HG03064 (cell line): ENCODE measurements around the gene PCDH11X.
A peak's percentile ranks its signal among the peaks of the same experiment; 100 is the strongest.
"Not testable (repeated sequence)": the region's sequence is repeated elsewhere in the genome, so short reads cannot be mapped to it uniquely, and the experiment has no call there.

ENCODE experiments used
- ATAC-seq: cut with Tn5 transposase; IDR thresholded peaks from one replicate; pipeline ENCODE4 v1.9.1; 2021; ENCODE audit warnings: low read depth; ENCODE audit not compliant: unreplicated experiment

Gene PCDH11X, protein sequence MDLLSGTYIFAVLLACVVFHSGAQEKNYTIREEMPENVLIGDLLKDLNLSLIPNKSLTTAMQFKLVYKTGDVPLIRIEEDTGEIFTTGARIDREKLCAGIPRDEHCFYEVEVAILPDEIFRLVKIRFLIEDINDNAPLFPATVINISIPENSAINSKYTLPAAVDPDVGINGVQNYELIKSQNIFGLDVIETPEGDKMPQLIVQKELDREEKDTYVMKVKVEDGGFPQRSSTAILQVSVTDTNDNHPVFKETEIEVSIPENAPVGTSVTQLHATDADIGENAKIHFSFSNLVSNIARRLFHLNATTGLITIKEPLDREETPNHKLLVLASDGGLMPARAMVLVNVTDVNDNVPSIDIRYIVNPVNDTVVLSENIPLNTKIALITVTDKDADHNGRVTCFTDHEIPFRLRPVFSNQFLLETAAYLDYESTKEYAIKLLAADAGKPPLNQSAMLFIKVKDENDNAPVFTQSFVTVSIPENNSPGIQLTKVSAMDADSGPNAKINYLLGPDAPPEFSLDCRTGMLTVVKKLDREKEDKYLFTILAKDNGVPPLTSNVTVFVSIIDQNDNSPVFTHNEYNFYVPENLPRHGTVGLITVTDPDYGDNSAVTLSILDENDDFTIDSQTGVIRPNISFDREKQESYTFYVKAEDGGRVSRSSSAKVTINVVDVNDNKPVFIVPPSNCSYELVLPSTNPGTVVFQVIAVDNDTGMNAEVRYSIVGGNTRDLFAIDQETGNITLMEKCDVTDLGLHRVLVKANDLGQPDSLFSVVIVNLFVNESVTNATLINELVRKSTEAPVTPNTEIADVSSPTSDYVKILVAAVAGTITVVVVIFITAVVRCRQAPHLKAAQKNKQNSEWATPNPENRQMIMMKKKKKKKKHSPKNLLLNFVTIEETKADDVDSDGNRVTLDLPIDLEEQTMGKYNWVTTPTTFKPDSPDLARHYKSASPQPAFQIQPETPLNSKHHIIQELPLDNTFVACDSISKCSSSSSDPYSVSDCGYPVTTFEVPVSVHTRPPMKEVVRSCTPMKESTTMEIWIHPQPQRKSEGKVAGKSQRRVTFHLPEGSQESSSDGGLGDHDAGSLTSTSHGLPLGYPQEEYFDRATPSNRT (N-terminal part only)

DNA sequence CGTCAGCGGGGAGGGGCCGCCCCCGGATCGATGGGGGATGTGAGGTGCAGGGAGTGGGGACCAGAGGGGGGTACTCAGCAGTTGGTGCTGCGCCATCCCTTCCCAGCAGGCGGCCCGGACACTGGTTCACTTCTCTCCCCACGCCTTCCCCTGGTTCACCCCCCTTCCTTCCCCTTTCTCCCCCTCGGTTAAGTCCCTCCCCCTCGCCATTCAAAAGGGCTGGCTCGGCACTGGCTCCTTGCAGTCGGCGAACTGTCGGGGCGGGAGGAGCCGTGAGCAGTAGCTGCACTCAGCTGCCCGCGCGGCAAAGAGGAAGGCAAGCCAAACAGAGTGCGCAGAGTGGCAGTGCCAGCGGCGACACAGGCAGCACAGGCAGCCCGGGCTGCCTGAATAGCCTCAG is at the start of gene PCDH11X:
PCDH11X (plus strand) TSS at position 241 of the 400 bp plus-strand sequence. CDS start 56,130 bp downstream, outside the sequence.
- ATAC-seq, result not testable (repeated sequence)

DNA sequence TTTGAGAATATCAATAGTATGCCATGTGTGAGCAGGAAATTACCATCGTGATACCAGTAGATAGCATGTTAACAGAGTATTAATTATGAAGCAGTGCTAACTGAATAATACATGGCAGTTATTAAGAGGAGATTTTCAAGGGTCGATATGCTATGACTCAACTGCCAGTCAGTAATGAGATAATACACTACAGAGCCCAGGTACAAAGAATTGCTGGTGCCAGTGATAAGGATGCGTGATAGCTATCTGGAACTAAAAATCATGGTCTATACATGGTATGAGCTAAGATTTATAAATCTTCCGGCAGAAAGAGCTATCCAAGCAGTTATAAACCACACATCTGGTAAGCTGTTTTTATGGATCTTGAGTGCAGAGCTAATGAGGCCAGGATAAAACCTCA is 31.7 kb upstream of the PCDH11X start:
- ATAC-seq, result not testable (repeated sequence)

DNA sequence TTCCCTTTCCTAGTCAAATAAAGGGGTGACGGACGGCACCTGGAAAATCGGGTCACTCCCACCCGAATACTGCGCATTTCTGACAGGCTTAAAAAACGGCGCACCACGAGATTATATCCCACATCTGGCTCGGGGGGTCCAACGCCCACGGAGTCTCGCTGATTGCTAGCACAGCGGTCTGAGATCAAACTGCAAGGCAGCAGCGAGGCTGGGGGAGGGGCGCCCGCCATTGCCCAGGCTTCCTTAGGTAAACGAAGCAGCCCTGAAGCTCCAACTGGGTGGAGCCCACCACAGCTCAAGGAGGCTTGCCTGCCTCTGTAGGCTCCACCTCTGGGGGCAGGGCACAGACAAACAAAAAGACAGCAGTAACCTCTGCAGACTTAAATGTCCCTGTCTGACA is 26.2 kb upstream of the PCDH11X start:
- ATAC-seq, result not testable (repeated sequence)

DNA sequence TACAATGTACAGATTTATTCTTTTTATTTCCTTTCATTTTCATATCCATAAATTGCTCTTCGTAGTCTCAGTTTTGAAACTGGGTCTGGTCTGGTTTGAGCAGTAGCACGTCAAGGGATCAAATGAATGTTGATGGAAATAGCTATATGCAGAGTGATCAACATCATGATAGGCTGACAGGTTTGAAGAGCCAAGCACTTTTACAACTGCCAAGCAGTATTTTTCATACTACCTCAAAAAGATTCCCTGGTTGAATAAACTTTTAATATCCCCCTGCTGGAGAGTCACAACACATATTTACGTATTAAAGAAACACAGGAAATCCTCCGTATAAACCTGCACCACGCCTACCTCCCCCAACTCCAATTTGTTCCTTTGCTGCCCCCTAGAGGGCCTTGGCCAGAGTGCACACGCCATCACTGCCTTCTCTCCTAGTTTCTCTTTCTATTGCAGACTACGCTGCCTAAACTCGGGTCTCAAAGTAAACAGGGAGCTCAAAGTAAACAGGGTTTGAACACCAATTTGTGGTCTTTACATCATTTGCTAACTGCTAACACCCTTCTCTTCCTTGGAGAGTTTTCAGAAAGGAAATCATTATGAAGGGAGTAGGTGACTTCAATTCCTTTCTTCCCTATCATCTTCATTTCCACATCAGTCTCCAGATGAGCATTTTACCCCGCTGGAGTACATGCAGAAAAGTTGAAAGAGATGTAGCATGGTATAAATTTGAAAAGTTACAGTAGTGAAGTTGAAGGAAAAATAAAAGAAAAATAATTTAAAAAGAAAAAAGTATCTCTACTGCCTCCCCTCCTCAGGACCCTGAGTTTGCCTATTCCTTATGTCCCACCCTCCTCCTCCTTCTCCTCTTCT is 8.3 kb upstream of the PCDH11X start:
- peak; percentile 96 for ATAC-seq

DNA sequence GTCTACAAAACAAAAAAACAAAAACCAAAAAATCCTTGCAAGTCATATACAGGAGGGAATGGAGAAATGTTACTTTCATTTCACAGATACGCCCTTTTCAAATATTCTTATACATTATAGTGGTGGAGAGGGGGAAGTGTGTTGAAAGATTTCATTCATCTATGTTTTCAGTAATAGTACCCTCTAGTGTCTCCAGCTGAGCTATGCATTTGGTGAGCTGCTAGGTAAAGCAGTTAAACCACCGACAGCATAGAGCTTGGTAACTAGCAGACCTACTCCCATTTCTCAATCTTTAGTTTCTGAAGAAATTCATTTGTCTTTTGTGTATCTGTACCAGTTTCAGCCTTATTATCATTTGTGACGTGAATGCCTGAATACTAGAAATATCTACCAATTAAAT is 5.2 kb upstream of the PCDH11X start:
- not testable (repeated sequence) for ATAC-seq

DNA sequence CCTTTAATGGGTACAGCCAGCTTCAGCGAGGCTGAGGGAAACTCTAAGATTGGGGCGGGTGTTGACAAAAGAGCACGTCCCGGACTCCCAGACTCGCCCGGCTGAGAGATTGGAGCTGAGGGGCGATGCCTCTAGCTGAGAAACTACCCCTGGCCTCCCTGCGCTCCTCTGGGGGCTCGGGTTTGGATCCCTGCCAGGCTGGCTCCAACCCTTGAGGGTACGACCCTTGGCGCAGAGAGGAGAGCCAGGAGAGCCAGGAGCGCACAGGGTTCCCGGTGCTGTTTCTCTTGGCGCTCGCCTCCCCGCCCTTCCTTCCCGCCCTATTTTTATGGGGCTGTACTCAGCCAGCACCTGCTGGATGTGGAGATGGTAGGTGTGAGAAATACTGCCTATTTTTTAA is 833 bp downstream of the PCDH11X start:
- ATAC-seq, result not testable (repeated sequence)

DNA sequence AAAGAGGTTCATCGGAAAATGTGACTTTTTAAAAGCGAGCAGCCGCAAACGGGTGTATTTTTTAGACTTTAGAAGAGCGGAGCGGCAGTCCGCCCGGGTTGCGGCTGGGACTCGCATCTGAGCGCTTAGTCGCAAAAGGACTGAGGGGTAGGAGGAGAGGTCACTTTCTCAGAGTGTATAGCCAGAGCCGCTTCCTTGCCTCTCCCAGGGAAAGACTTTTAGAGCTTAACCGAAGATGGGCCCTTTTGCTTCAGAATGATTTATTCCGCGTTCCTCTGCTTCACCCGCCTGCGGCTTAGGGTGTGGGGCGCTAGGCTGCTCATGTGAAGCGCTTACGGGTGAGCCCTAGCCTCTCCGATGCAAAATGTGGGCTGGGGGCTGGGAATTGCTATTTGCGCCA is 1.5 kb downstream of the PCDH11X start:
- not testable (repeated sequence) for ATAC-seq

DNA sequence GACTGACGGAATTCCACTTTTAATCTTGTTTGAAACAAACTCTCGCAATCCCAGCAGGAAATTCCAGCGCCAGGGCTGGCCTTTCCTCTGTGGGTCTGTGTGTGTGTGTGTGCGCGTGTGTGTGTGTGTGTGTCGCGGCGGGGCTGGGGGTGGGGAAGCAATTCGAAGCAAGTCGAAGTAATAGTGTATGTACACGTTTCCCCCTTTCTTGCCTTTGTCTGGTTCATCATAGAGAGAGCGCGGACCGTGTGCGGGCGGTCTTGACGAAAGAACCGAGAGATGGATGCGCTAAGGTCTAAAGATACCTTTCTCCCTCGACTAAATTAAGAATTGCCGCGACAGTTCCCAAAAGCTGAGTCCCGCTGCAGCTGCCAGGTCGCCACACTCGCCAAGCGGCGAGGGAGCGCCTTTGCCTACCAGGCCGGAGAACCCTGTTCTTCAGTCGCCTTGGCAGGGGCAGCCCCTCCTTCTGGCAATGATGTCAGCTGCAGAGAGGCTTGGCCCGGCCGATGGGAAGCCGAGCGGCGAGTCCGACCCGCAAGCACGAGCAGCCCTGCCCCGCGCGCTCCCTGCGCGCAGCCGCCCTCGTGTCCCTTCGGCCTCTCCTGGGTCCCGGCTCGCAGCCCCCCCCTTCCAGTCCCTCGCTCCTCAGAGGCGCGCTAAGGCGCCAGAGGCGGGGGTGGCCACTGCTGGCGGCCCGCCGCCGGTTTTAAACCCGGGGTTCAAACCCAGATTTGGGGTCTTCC is 2.6 kb downstream of the PCDH11X start:
- ATAC-seq, result not testable (repeated sequence)

DNA sequence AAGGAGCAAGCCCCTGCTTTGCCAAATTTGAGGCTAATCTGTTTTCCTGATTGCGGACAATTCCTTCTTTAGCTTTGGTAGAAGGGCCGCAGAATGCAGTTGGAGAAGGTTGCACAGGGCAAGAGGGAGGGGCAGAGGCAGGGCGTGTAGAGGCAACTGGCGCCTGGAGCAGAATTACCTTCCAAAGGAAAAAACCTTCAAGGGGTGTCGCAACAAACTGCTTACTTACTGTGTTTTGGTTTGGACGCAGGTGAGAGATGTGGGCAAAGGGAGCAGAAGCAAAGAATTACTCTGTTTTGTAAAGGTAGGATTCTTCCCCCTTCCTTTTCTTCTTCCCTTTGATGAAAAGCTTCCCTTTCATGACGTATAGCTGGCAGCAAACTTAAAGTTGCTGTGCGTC is 3.6 kb downstream of the PCDH11X start:
- not testable (repeated sequence) for ATAC-seq

DNA sequence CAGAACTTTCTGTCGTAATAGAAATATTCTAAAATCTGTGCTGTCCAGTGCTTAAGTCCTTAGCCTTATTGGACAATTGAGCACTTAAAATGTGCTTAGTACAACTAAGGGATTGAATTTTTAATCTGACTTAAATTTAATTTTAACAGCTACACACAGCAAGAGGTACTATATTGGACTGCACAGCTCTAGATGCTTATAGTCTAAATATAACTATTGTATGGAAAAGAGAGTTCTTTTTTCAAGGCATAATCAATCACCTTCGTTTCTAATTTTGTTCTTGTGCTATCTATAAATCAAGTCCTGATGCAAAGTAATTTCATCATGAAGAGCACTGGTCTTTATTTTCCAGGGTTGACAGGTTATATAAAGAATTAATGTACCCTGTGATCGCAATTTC is 38.4 kb downstream of the PCDH11X start:
- ATAC-seq, result not testable (repeated sequence)

DNA sequence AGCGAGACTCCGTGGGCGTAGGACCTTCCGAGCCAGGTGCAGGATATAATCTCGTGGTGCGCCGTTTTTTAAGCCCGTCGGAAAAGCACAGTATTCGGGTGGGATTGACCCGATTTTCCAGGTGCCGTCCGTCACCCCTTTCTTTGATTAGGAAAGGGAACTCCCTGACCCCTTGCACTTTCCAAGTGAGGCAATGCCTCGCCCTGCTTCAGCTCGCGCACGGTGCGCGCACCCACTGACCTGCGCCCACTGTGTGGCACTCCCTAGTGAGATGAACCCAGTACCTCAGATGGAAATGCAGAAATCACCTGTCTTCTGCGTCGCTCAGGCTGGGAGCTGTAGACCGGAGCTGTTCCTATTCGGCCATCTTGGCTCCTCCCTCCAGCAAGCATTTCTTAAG is 46.1 kb downstream of the PCDH11X start:
- ATAC-seq, result not testable (repeated sequence)
